Liver (tissue), 9 donors: ENCODE results near the gene UBR3. TPM values are rescaled to one million over a fixed set of nuclear protein-coding genes. Genes with fewer than 3 reads are reported as not detected.

Experiments used
- DNase-seq: peaks from one replicate; pipeline ENCODE4 v3.0.0-alpha.2; 2017; ENCODE audit warnings: low spot score
- H3K27ac ChIP-seq, 2 donors: one replicate each; pipeline ENCODE4 v1.7.0; 2013; ENCODE audit warnings: inconsistent platforms in 2 of 2, low read length in 2 of 2, control low read depth in 1 of 2, low read depth in 1 of 2, mild to moderate bottlenecking in 1 of 2
- H3K27me3 ChIP-seq, 4 donors: one replicate each; pipeline versions ENCODE4 v1.6.1 to v1.7.0; 2013; ENCODE audit warnings: low read length in 3 of 4, inconsistent platforms in 1 of 4, mild to moderate bottlenecking in 1 of 4, moderate library complexity in 1 of 4; ENCODE audit not compliant: control insufficient read depth in 4 of 4, insufficient read depth in 4 of 4
- H3K36me3 ChIP-seq, 4 donors: one replicate each; pipeline versions ENCODE4 v1.6.1 to v1.7.0; 2013; ENCODE audit warnings: low read length in 3 of 4, mild to moderate bottlenecking in 3 of 4, low read depth in 1 of 4, moderate library complexity in 1 of 4; ENCODE audit not compliant: control insufficient read depth in 4 of 4, insufficient read depth in 3 of 4
- H3K4me1 ChIP-seq, 4 donors: one replicate each; pipeline versions ENCODE4 v1.6.1 to v1.7.0; 2013; ENCODE audit warnings: low read length in 3 of 4, mild to moderate bottlenecking in 3 of 4, moderate library complexity in 1 of 4; ENCODE audit not compliant: control insufficient read depth in 4 of 4, insufficient read depth in 4 of 4
- H3K4me3 ChIP-seq, 3 donors: one replicate each; pipeline versions ENCODE4 v1.6.1 to v1.7.0; 2013; ENCODE audit warnings: low read length in 3 of 3, control low read depth in 1 of 3, low read depth in 1 of 3, mild to moderate bottlenecking in 1 of 3
- H3K9ac ChIP-seq, 2 donors: one replicate each; pipeline ENCODE4 v1.7.0; 2013; ENCODE audit warnings: low read length in 2 of 2, mild to moderate bottlenecking in 2 of 2, moderate library complexity in 2 of 2, control low read depth in 1 of 2, low read depth in 1 of 2
- H3K9me3 ChIP-seq, 4 donors: one replicate each; pipeline versions ENCODE4 v1.6.1 to v1.7.0; 2013; ENCODE audit warnings: low read length in 3 of 4; ENCODE audit not compliant: control insufficient read depth in 4 of 4
- EGR1 ChIP-seq, 2 donors: IDR thresholded peaks; 2 replicates each; pipeline ENCODE4 v1.6.1; 2016 to 2018; ENCODE audit warnings: antibody characterized with exemption in 2 of 2, low read depth in 2 of 2
- FOXA1 ChIP-seq: IDR thresholded peaks from 2 replicates; pipeline ENCODE4 v1.6.1; 2016; ENCODE audit warnings: antibody characterized with exemption
- FOXA2 ChIP-seq: IDR thresholded peaks from 2 replicates; pipeline ENCODE4 v1.6.1; 2016; ENCODE audit warnings: antibody characterized with exemption
- GABPA ChIP-seq, 2 donors: IDR thresholded peaks in 1 of 2; conservative IDR thresholded peaks in 1 of 2; 2 replicates each; pipeline ENCODE4 v1.6.1; 2016; ENCODE audit warnings: antibody characterized with exemption in 2 of 2, mild to moderate bottlenecking in 1 of 2, moderate library complexity in 1 of 2
- HNF4A ChIP-seq, 2 donors: conservative IDR thresholded peaks; 2 replicates each; pipeline ENCODE4 v1.6.1; 2016; ENCODE audit warnings: antibody characterized with exemption in 2 of 2, mild to moderate bottlenecking in 2 of 2
- HNF4G ChIP-seq: IDR thresholded peaks from 2 replicates; pipeline ENCODE4 v1.6.1; 2016; ENCODE audit warnings: antibody characterized with exemption
- JUND ChIP-seq, 2 donors: IDR thresholded peaks; 2 replicates each; pipeline ENCODE4 v1.6.1; 2016; ENCODE audit warnings: antibody characterized with exemption in 2 of 2
- NR2F2 ChIP-seq: IDR thresholded peaks from 2 replicates; pipeline ENCODE4 v1.6.1; 2016; ENCODE audit warnings: antibody characterized with exemption
- RAD21 ChIP-seq, 2 donors: IDR thresholded peaks; 2 replicates each; pipeline ENCODE4 v1.6.1; 2016; ENCODE audit warnings: antibody characterized with exemption in 2 of 2, mild to moderate bottlenecking in 2 of 2
- RXRA ChIP-seq, 2 donors: IDR thresholded peaks; 2 replicates each; pipeline ENCODE4 v1.6.1; 2017 to 2018; ENCODE audit warnings: antibody characterized with exemption in 2 of 2, mild to moderate bottlenecking in 1 of 2
- SP1 ChIP-seq: IDR thresholded peaks from 2 replicates; pipeline ENCODE4 v1.6.1; 2018; ENCODE audit warnings: antibody characterized with exemption, mild to moderate bottlenecking
- TAF1 ChIP-seq: conservative IDR thresholded peaks from 2 replicates; pipeline ENCODE4 v1.6.1; 2016; ENCODE audit warnings: antibody characterized with exemption, mild to moderate bottlenecking
- YY1 ChIP-seq: IDR thresholded peaks from 2 replicates; pipeline ENCODE4 v1.6.1; 2016; ENCODE audit warnings: antibody characterized with exemption, mild to moderate bottlenecking
- WGBS: extraction: QIAGEN DNeasy Blood & Tissue Kit; methylation state at CpG from one replicate; pipeline ENCODE4 v1.1.7; 2013; 5-methylcytosine and 5-hydroxymethylcytosine counted together
- polyA plus RNA-seq, 2 donors: library from polyadenylated mRNA; stranded (reverse) in 1 of 2; unstranded in 1 of 2; fragments of 200-250 nt in 1 of 2; fragments of >200 nt in 1 of 2; fragmentation: Nextera tagmentation in 1 of 2; extraction: Ambion mirVana in 1 of 2; gene quantifications; one replicate each; pipeline versions ENCODE4 v1.2.1 to v1.2.3, GENCODE V29; 2013 to 2015
- total RNA-seq, 2 donors: library from RNA; depleted of rRNA; stranded (reverse); fragments of >200 nt; gene quantifications; one replicate each; pipeline ENCODE4 v1.2.3, GENCODE V29; 2014
- TF ChIP-seq, protein P1 (sequence below): IDR thresholded peaks from 2 replicates; pipeline ENCODE4 v1.6.1; 2016; ENCODE audit warnings: antibody characterized with exemption
- TF ChIP-seq, protein P2 (sequence below): fragments of 150-350 bp; IDR thresholded peaks from 2 replicates; pipeline ENCODE4 v1.5.1; 2017; ENCODE audit warnings: improper control_type of control experiment, low read depth, low read length; ENCODE audit not compliant: missing input control
- TF ChIP-seq, protein P3 (sequence below): IDR thresholded peaks from 2 replicates; pipeline ENCODE4 v1.6.1; 2016; ENCODE audit warnings: antibody characterized with exemption
- TF ChIP-seq, protein P4 (sequence below): IDR thresholded peaks from 2 replicates; pipeline ENCODE4 v1.6.1; 2016; ENCODE audit warnings: antibody characterized with exemption, mild to moderate bottlenecking
- TF ChIP-seq, protein P5 (sequence below): IDR thresholded peaks from 2 replicates; pipeline ENCODE4 v1.6.1; 2016; ENCODE audit warnings: antibody characterized with exemption
- donor health status: healthy.
- donor health status: healthy.
- donor health status: healthy.
- donor health status: healthy.
- donor health status: healthy.

Gene UBR3
- total and polyA plus RNA-seq, 4 donors: 8.5 to 69.4 (median 28.4) TPM

DNA sequence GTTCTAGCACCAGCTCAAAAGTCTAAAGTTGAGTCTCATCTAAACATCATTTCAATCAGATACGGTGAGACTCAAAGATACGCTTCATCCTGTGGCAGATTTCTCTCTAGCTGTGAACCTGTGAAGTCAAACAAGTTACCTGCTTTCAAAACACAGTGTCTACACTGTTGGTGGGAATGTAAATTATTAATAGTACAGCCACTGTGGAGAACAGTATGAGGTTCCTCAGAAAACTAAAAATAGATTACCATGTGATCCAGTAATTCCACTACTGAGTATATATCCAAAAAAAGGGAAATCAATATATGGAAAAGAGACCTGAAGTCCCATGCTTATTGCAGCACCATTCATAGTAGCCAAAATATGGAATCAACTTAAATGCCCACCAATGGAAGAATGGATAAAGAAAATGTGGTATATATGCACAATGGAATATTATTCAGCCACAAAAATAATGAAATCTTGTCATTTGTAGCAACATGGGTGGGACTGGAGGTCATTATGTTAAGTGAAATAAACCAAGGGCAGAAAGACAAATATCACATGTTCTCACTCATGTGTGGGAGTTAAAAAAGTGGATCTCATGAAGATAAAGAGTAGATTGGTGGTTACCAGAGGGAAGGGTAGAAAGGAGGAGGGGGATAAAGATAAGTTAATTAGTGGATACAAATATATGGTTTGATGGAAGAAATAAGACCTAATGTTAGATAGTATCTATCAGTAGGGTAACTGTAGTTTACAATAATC is 11.7 kb downstream of the UBR3 start:
- H3K27me3 ChIP-seq: no peaks in the 10 kb centered on the region
- peaks cover 0 to 9% (median 5%) of the 10 kb centered on the region in 4 donors for H3K4me1 ChIP-seq
- 72% methylated on average over 2 of the region's 2 CpGs for WGBS
- no peak for DNase-seq
- TF ChIP-seq, protein P1, sequence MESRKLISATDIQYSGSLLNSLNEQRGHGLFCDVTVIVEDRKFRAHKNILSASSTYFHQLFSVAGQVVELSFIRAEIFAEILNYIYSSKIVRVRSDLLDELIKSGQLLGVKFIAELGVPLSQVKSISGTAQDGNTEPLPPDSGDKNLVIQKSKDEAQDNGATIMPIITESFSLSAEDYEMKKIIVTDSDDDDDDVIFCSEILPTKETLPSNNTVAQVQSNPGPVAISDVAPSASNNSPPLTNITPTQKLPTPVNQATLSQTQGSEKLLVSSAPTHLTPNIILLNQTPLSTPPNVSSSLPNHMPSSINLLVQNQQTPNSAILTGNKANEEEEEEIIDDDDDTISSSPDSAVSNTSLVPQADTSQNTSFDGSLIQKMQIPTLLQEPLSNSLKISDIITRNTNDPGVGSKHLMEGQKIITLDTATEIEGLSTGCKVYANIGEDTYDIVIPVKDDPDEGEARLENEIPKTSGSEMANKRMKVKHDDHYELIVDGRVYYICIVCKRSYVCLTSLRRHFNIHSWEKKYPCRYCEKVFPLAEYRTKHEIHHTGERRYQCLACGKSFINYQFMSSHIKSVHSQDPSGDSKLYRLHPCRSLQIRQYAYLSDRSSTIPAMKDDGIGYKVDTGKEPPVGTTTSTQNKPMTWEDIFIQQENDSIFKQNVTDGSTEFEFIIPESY: no peak
- TF ChIP-seq, protein P2, sequence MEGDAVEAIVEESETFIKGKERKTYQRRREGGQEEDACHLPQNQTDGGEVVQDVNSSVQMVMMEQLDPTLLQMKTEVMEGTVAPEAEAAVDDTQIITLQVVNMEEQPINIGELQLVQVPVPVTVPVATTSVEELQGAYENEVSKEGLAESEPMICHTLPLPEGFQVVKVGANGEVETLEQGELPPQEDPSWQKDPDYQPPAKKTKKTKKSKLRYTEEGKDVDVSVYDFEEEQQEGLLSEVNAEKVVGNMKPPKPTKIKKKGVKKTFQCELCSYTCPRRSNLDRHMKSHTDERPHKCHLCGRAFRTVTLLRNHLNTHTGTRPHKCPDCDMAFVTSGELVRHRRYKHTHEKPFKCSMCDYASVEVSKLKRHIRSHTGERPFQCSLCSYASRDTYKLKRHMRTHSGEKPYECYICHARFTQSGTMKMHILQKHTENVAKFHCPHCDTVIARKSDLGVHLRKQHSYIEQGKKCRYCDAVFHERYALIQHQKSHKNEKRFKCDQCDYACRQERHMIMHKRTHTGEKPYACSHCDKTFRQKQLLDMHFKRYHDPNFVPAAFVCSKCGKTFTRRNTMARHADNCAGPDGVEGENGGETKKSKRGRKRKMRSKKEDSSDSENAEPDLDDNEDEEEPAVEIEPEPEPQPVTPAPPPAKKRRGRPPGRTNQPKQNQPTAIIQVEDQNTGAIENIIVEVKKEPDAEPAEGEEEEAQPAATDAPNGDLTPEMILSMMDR: no peak
- TF ChIP-seq SP1 (no peak), NR2F2 (no peak), FOXA2 (no peak), GABPA (IDR thresholded peaks at IDR 0.05 in 1 of 2, conservative IDR thresholded peaks at IDR 0.05 in 1 of 2) (no peak), TAF1 (no peak), HNF4A (conservative IDR thresholded peaks at IDR 0.05) (no peak), EGR1 (IDR thresholded peaks at IDR 0.05; ENCODE audit: low read depth in 2 of 2) (no peak), JUND (IDR thresholded peaks at IDR 0.05) (no peak), RAD21 (IDR thresholded peaks at IDR 0.05) (no peak), FOXA1 (no peak), HNF4G (no peak), RXRA (IDR thresholded peaks at IDR 0.05) (no peak), YY1 (no peak)
- TF ChIP-seq, protein P3, sequence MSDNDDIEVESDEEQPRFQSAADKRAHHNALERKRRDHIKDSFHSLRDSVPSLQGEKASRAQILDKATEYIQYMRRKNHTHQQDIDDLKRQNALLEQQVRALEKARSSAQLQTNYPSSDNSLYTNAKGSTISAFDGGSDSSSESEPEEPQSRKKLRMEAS: no peak
- TF ChIP-seq, protein P4, sequence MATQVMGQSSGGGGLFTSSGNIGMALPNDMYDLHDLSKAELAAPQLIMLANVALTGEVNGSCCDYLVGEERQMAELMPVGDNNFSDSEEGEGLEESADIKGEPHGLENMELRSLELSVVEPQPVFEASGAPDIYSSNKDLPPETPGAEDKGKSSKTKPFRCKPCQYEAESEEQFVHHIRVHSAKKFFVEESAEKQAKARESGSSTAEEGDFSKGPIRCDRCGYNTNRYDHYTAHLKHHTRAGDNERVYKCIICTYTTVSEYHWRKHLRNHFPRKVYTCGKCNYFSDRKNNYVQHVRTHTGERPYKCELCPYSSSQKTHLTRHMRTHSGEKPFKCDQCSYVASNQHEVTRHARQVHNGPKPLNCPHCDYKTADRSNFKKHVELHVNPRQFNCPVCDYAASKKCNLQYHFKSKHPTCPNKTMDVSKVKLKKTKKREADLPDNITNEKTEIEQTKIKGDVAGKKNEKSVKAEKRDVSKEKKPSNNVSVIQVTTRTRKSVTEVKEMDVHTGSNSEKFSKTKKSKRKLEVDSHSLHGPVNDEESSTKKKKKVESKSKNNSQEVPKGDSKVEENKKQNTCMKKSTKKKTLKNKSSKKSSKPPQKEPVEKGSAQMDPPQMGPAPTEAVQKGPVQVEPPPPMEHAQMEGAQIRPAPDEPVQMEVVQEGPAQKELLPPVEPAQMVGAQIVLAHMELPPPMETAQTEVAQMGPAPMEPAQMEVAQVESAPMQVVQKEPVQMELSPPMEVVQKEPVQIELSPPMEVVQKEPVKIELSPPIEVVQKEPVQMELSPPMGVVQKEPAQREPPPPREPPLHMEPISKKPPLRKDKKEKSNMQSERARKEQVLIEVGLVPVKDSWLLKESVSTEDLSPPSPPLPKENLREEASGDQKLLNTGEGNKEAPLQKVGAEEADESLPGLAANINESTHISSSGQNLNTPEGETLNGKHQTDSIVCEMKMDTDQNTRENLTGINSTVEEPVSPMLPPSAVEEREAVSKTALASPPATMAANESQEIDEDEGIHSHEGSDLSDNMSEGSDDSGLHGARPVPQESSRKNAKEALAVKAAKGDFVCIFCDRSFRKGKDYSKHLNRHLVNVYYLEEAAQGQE: no peak
- TF ChIP-seq, protein P5, sequence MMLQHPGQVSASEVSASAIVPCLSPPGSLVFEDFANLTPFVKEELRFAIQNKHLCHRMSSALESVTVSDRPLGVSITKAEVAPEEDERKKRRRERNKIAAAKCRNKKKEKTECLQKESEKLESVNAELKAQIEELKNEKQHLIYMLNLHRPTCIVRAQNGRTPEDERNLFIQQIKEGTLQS: no peak
- H3K4me3 ChIP-seq: no peak overlapping the region
- H3K9ac ChIP-seq: no peak overlapping the region
- H3K9me3 ChIP-seq: no peaks in the 10 kb centered on the region
- no peak overlapping the region for H3K27ac ChIP-seq
- H3K36me3 ChIP-seq: peaks cover 0 to 3% (median under 1%) of the 10 kb centered on the region in 4 donors
